ENCODE data around the gene ASB2. TPM values are rescaled to one million over a fixed set of nuclear protein-coding genes. Genes with fewer than 3 reads are reported as not detected.
A peak's percentile ranks its signal among the peaks of the same experiment; 100 is the strongest.

Gene ASB2
- polyA plus RNA-seq (2013, experiment 1 of 4), result 0.81 TPM
- polyA plus RNA-seq (2013, experiment 2 of 4), result 0.59 TPM
- polyA plus RNA-seq (2013, experiment 3 of 4), result 0.37 TPM
- 0.77 TPM for polyA plus RNA-seq (2013, experiment 4 of 4)

- 85 to 88% methylated on average over 12 of the region's 12 CpGs for WGBS, 2 experiments
- no peak within 1 kb of the TSS for H3K4me3 ChIP-seq (ENCODE audit: insufficient read depth, low read depth, low read length)
- no peaks in the 10 kb centered on the region for H3K27me3 ChIP-seq (ENCODE audit: control insufficient read depth, insufficient read depth, low read length, poor library complexity, severe bottlenecking)
- peaks cover 8% of the 10 kb centered on the region for H3K4me1 ChIP-seq (ENCODE audit: control insufficient read depth, insufficient read depth, low read length)
- H3K9me3 ChIP-seq (ENCODE audit: control insufficient read depth, low read length), result no peaks in the 10 kb centered on the region
- H3K27ac ChIP-seq (ENCODE audit: insufficient read depth, low read depth, low read length, poor library complexity, severe bottlenecking), result no peak within 1 kb of the TSS
- H3K36me3 ChIP-seq (ENCODE audit: control insufficient read depth, insufficient read depth, low read length), result no peaks in the 10 kb centered on the region
Observed at GRCh38 chr14:93976477-93977057, at the start of gene ASB2. Gene ASB2 (minus strand): TSS chr14:93976570. CDS start chr14:93964539, 12,031 bp downstream.

- no peaks in the 10 kb centered on the region for H3K27me3 ChIP-seq (ENCODE audit: control insufficient read depth, insufficient read depth, low read length, poor library complexity, severe bottlenecking)
- no peaks in the 10 kb centered on the region for H3K36me3 ChIP-seq (ENCODE audit: control insufficient read depth, insufficient read depth, low read length)
- H3K9me3 ChIP-seq (ENCODE audit: control insufficient read depth, low read length), result no peaks in the 10 kb centered on the region
- peak overlapping the region; percentile 73 for H3K4me3 ChIP-seq (ENCODE audit: insufficient read depth, low read depth, low read length)
- H3K27ac ChIP-seq (ENCODE audit: insufficient read depth, low read depth, low read length, poor library complexity, severe bottlenecking), result no peak overlapping the region
- 69 to 78% methylated on average over 4 to 6 of the region's 6 CpGs for WGBS, 2 experiments
- H3K4me1 ChIP-seq (ENCODE audit: control insufficient read depth, insufficient read depth, low read length), result peaks cover 43% of the 10 kb centered on the region
Observed at GRCh38 chr14:94025720-94026119, 49.4 kb upstream of the ASB2 start.

GRCh38 chr14:94024549-94024948 lies 48.2 kb upstream of the ASB2 start:
- Histone ChIP-seq H3K4me3 (ENCODE audit: insufficient read depth, low read depth, low read length) (no peak overlapping the region), H3K36me3 (ENCODE audit: control insufficient read depth, insufficient read depth, low read length) (no peaks in the 10 kb centered on the region), H3K9me3 (ENCODE audit: control insufficient read depth, low read length) (no peaks in the 10 kb centered on the region), H3K4me1 (ENCODE audit: control insufficient read depth, insufficient read depth, low read length) (peaks cover 43% of the 10 kb centered on the region), H3K27me3 (ENCODE audit: control insufficient read depth, insufficient read depth, low read length, poor library complexity, severe bottlenecking) (no peaks in the 10 kb centered on the region), H3K27ac (ENCODE audit: insufficient read depth, low read depth, low read length, poor library complexity, severe bottlenecking) (no peak overlapping the region)
- 92 to 98% methylated on average over 1 to 2 of the region's 2 CpGs for WGBS, 2 experiments

GRCh38 chr14:94022532-94023411 lies 46.4 kb upstream of the ASB2 start:
- Histone ChIP-seq H3K9me3 (ENCODE audit: control insufficient read depth, low read length) (no peaks in the 10 kb centered on the region), H3K27me3 (ENCODE audit: control insufficient read depth, insufficient read depth, low read length, poor library complexity, severe bottlenecking) (no peaks in the 10 kb centered on the region), H3K4me1 (ENCODE audit: control insufficient read depth, insufficient read depth, low read length) (peaks cover 35% of the 10 kb centered on the region), H3K27ac (ENCODE audit: insufficient read depth, low read depth, low read length, poor library complexity, severe bottlenecking) (no peak overlapping the region), H3K36me3 (ENCODE audit: control insufficient read depth, insufficient read depth, low read length) (no peaks in the 10 kb centered on the region), H3K4me3 (ENCODE audit: insufficient read depth, low read depth, low read length) (no peak overlapping the region)
- WGBS, 2 experiments, result 76 to 77% methylated on average over 10 of the region's 10 CpGs

- no peaks in the 10 kb centered on the region for H3K27me3 ChIP-seq (ENCODE audit: control insufficient read depth, insufficient read depth, low read length, poor library complexity, severe bottlenecking)
- no peaks in the 10 kb centered on the region for H3K9me3 ChIP-seq (ENCODE audit: control insufficient read depth, low read length)
- peak overlapping the region; percentile 50 for H3K27ac ChIP-seq (ENCODE audit: insufficient read depth, low read depth, low read length, poor library complexity, severe bottlenecking)
- peaks cover 25% of the 10 kb centered on the region for H3K4me1 ChIP-seq (ENCODE audit: control insufficient read depth, insufficient read depth, low read length)
- WGBS, 2 experiments, result 65 to 69% methylated on average over 10 of the region's 10 CpGs
- no peak overlapping the region for H3K4me3 ChIP-seq (ENCODE audit: insufficient read depth, low read depth, low read length)
- H3K36me3 ChIP-seq (ENCODE audit: control insufficient read depth, insufficient read depth, low read length), result no peaks in the 10 kb centered on the region
Observed at GRCh38 chr14:94021416-94022157, 45.2 kb upstream of the ASB2 start.

- no peak overlapping the region for H3K27ac ChIP-seq (ENCODE audit: insufficient read depth, low read depth, low read length, poor library complexity, severe bottlenecking)
- H3K36me3 ChIP-seq (ENCODE audit: control insufficient read depth, insufficient read depth, low read length), result no peaks in the 10 kb centered on the region
- H3K4me3 ChIP-seq (ENCODE audit: insufficient read depth, low read depth, low read length), result no peak overlapping the region
- no peaks in the 10 kb centered on the region for H3K27me3 ChIP-seq (ENCODE audit: control insufficient read depth, insufficient read depth, low read length, poor library complexity, severe bottlenecking)
- no peaks in the 10 kb centered on the region for H3K9me3 ChIP-seq (ENCODE audit: control insufficient read depth, low read length)
- peaks cover 25% of the 10 kb centered on the region for H3K4me1 ChIP-seq (ENCODE audit: control insufficient read depth, insufficient read depth, low read length)
- WGBS, 2 experiments, result 88 to 91% methylated on average over 2 of the region's 2 CpGs
Observed at GRCh38 chr14:94021001-94021400, 44.6 kb upstream of the ASB2 start.

- no peaks in the 10 kb centered on the region for H3K36me3 ChIP-seq (ENCODE audit: control insufficient read depth, insufficient read depth, low read length)
- 92 to 95% methylated on average over 4 of the region's 4 CpGs for WGBS, 2 experiments
- no peak overlapping the region for H3K4me3 ChIP-seq (ENCODE audit: insufficient read depth, low read depth, low read length)
- H3K9me3 ChIP-seq (ENCODE audit: control insufficient read depth, low read length), result no peaks in the 10 kb centered on the region
- peaks cover 25% of the 10 kb centered on the region for H3K4me1 ChIP-seq (ENCODE audit: control insufficient read depth, insufficient read depth, low read length)
- H3K27ac ChIP-seq (ENCODE audit: insufficient read depth, low read depth, low read length, poor library complexity, severe bottlenecking), result no peak overlapping the region
- H3K27me3 ChIP-seq (ENCODE audit: control insufficient read depth, insufficient read depth, low read length, poor library complexity, severe bottlenecking), result no peaks in the 10 kb centered on the region
Observed at GRCh38 chr14:94020267-94020666, 43.9 kb upstream of the ASB2 start.

GRCh38 chr14:94019329-94019728 lies 43.0 kb upstream of the ASB2 start:
- 91 to 94% methylated on average over 5 to 6 of the region's 6 CpGs for WGBS, 2 experiments
- Histone ChIP-seq H3K36me3 (ENCODE audit: control insufficient read depth, insufficient read depth, low read length) (no peaks in the 10 kb centered on the region), H3K27ac (ENCODE audit: insufficient read depth, low read depth, low read length, poor library complexity, severe bottlenecking) (no peak overlapping the region), H3K27me3 (ENCODE audit: control insufficient read depth, insufficient read depth, low read length, poor library complexity, severe bottlenecking) (no peaks in the 10 kb centered on the region), H3K4me3 (ENCODE audit: insufficient read depth, low read depth, low read length) (no peak overlapping the region), H3K4me1 (ENCODE audit: control insufficient read depth, insufficient read depth, low read length) (peaks cover 25% of the 10 kb centered on the region), H3K9me3 (ENCODE audit: control insufficient read depth, low read length) (no peaks in the 10 kb centered on the region)

- no peak overlapping the region for H3K27ac ChIP-seq (ENCODE audit: insufficient read depth, low read depth, low read length, poor library complexity, severe bottlenecking)
- no peaks in the 10 kb centered on the region for H3K9me3 ChIP-seq (ENCODE audit: control insufficient read depth, low read length)
- H3K4me3 ChIP-seq (ENCODE audit: insufficient read depth, low read depth, low read length), result no peak overlapping the region
- H3K4me1 ChIP-seq (ENCODE audit: control insufficient read depth, insufficient read depth, low read length), result peaks cover 20% of the 10 kb centered on the region
- WGBS, 2 experiments, result 87 to 91% methylated on average over 8 of the region's 8 CpGs
- no peaks in the 10 kb centered on the region for H3K36me3 ChIP-seq (ENCODE audit: control insufficient read depth, insufficient read depth, low read length)
- no peaks in the 10 kb centered on the region for H3K27me3 ChIP-seq (ENCODE audit: control insufficient read depth, insufficient read depth, low read length, poor library complexity, severe bottlenecking)
Observed at GRCh38 chr14:94018308-94018707, 41.9 kb upstream of the ASB2 start.

All from ectodermal cell (in vitro differentiated cells).